Tibial artery (tissue), 4 donors: Measurements from ENCODE around the gene LARP4B.

Experiments used
- DNase-seq, 2 donors: peaks; one replicate each; pipeline ENCODE4 v3.0.0-alpha.2; 2019
- H3K27ac ChIP-seq, 2 donors: fragments of 200-600 bp; sonication (generic) in 1 of 2; 1 replicate in 1 of 2; 2 replicates in 1 of 2; pipeline ENCODE4 v1.5.1; 2018 to 2019; ENCODE audit warnings: mild to moderate bottlenecking in 1 of 2
- H3K27me3 ChIP-seq, 2 donors: fragments of 200-600 bp; sonication (generic) in 1 of 2; one replicate each; pipeline versions ENCODE4 v1.5.1 to v1.6.0; 2016 to 2019
- H3K36me3 ChIP-seq, 3 donors: fragments of 200-600 bp; sonication (generic) in 2 of 3; one replicate each; pipeline ENCODE4 v1.5.1; 2016 to 2019; ENCODE audit warnings: mild to moderate bottlenecking in 2 of 3
- H3K4me1 ChIP-seq, 4 donors: fragments of 200-600 bp; sonication (generic) in 2 of 4; 1 replicate in 3 of 4; 2 replicates in 1 of 4; pipeline ENCODE4 v1.5.1; 2016 to 2019
- H3K4me3 ChIP-seq, 2 donors: fragments of 200-600 bp; sonication (generic) in 1 of 2; 1 replicate in 1 of 2; 2 replicates in 1 of 2; pipeline ENCODE4 v1.5.1; 2018 to 2019; ENCODE audit warnings: mild to moderate bottlenecking in 2 of 2
- H3K9me3 ChIP-seq, 3 donors: fragments of 200-600 bp; sonication (generic) in 1 of 3; one replicate each; pipeline ENCODE4 v1.5.1; 2016 to 2019
- CTCF ChIP-seq, 2 experiments: fragments of 200-600 bp in 1 of 2; fragments of 450-650 bp in 1 of 2; IDR thresholded peaks; one replicate each; pipeline ENCODE4 v1.5.1; 2017 to 2019; ENCODE audit warnings: antibody characterized with exemption in 2 of 2, mild to moderate bottlenecking in 1 of 2, moderate library complexity in 1 of 2
- intact Hi-C: fragments of 100-400 bp; cut with DNase I; formaldehyde crosslinking; loops from one replicate; pipeline ENCODE4 v1.15.0; 2023; ENCODE audit warnings: low total_unique reads

LARP4B gene

GRCh38 chr10:931326-932318 lies at the start of gene LARP4B:
TSS of gene LARP4B (minus strand) at chr10:931705. CDS start at chr10:885721, 45,984 bp downstream.
- H3K4me3 ChIP-seq: peak within 1 kb of the TSS; percentile 88 to 96
- peaks cover 0 to 45% (median 29%) of the 10 kb centered on the region in 4 donors for H3K4me1 ChIP-seq
- peak; percentile 94 to 99 for DNase-seq
- no peaks in the 10 kb centered on the region for H3K9me3 ChIP-seq
- H3K27ac ChIP-seq: peak within 1 kb of the TSS; percentile 93 to 98
- intact Hi-C loops: loop anchor here (2.0 to 10.0 kb wide), 3 partner anchors 57 to 417 kb away; partner anchors contain the start of genes GTPBP4 and WDR37
- H3K27me3 ChIP-seq: no peaks in the 10 kb centered on the region
- TF ChIP-seq CTCF (IDR thresholded peaks at IDR 0.05): no peak
- H3K36me3 ChIP-seq: no peaks in the 10 kb centered on the region

DNA sequence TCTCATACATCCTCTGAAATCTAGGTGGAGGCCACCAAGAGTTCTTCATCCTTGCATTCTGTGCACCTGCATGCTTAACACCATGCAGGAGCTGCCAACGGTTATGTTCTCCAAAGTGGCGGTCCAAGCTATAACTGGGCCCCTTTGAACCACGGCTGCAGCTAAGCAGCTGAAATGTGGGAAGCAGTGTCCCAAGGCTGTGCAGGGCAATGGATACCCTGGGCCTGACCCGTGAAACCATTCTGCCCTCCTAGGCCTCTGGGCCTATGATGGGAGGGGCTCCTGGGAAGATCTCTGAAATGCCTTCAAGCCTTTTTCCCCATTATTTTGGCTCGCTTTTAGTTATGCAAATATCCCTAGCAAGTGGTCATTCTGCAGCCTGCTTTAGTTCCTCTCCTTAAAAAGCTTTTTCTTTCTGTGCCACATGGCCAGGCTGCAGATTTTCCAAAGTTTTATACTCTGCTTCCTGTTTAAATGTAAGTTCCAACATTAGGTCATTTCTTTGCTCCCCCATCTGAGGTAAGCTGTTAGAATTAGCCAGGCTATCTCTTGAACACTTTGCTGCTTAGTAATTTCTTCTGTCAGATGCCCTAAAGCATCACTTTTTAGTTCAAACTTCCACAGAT lies 49.1 kb upstream of the LARP4B start:
- Histone ChIP-seq H3K9me3 (peaks cover 0 to 25% (median 6%) of the 10 kb centered on the region in 3 donors), H3K27me3 (no peaks in the 10 kb centered on the region), H3K4me1 (no peaks in the 10 kb centered on the region), H3K4me3 (no peak overlapping the region), H3K36me3 (peaks cover 0 to 10% (median 4%) of the 10 kb centered on the region in 3 donors), H3K27ac (no peak overlapping the region)
- intact Hi-C loops: no loop called here
- no peak for DNase-seq
- TF ChIP-seq CTCF (IDR thresholded peaks at IDR 0.05): no peak

GRCh38 chr10:978826-979421 lies 47.4 kb upstream of the LARP4B start:
- no peak for TF ChIP-seq CTCF (IDR thresholded peaks at IDR 0.05)
- Histone ChIP-seq H3K36me3 (peaks cover 0 to 4% (median 3%) of the 10 kb centered on the region in 3 donors), H3K27me3 (no peaks in the 10 kb centered on the region), H3K9me3 (peaks cover 0 to 25% (median 6%) of the 10 kb centered on the region in 3 donors), H3K27ac (no peak overlapping the region), H3K4me1 (no peaks in the 10 kb centered on the region), H3K4me3 (no peak overlapping the region)
- no peak for DNase-seq
- intact Hi-C loops: no loop called here

DNA sequence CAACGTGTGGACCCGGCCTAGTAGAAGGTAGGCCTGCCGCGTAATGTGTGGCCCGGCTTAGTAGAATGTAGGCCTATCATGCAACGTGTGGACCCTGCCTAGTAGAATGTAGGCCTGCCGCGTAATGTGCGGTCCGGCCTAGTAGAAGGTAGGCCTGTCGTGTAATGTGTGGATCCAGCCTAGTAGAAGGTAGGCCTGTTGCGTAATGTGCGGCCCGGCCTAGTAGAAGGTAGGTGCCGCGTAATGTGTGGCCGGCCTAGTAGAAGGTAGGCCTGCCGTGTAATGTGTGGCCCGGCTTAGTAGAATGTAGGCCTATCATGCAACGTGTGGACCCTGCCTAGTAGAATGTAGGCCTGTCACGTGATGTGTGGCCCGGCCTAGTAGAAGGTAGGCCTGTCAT lies 44.8 kb upstream of the LARP4B start:
- no peak for DNase-seq
- H3K36me3 ChIP-seq: peaks cover 0 to 4% (median 3%) of the 10 kb centered on the region in 3 donors
- intact Hi-C loops: no loop called here
- H3K27ac ChIP-seq: no peak overlapping the region
- H3K27me3 ChIP-seq: no peaks in the 10 kb centered on the region
- no peak for TF ChIP-seq CTCF (IDR thresholded peaks at IDR 0.05)
- peaks cover 0 to 25% (median 12%) of the 10 kb centered on the region in 3 donors for H3K9me3 ChIP-seq
- H3K4me1 ChIP-seq: no peaks in the 10 kb centered on the region
- no peak overlapping the region for H3K4me3 ChIP-seq

- H3K36me3 ChIP-seq: peaks cover 0 to 3% (median 0%) of the 10 kb centered on the region in 3 donors
- no peak overlapping the region for H3K4me3 ChIP-seq
- no peaks in the 10 kb centered on the region for H3K4me1 ChIP-seq
- no peak for DNase-seq
- H3K9me3 ChIP-seq: peaks cover 0 to 15% (median 12%) of the 10 kb centered on the region in 3 donors
- no peak for TF ChIP-seq CTCF (IDR thresholded peaks at IDR 0.05)
- H3K27ac ChIP-seq: no peak overlapping the region
- intact Hi-C loops: no loop called here
- H3K27me3 ChIP-seq: no peaks in the 10 kb centered on the region
Measured at GRCh38 chr10:974785-975074, 43.2 kb upstream of the LARP4B start.
